GM12872 (cell line): ENCODE data around the gene RPS6KA1.

Experiments used
- TF ChIP-seq, protein P1 (sequence below): IDR thresholded peaks from 3 replicates; pipeline ENCODE4 v1.5.1; 2011; ENCODE audit warnings: low read depth, mild to moderate bottlenecking, low read length, moderate library complexity; ENCODE audit not compliant: insufficient read depth

Gene RPS6KA1

DNA sequence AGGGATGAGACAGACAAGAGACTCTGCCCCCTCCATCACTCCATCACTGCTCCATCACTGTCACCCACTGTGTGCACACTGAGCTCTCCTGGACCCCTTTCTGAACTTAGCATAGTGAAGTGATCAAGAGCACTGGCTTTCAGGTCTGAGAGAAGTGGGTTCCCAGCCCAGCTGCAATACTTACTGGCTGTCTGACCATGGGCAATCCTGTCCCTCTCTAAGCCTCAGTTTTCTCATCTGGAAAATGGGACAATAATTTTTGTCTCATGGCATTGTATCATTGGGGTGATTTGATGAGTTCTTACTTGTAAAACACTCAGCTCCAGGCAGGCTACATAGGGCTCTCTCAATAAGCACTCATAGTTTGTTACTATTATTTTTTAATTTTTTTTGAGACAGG lies 7.5 kb upstream of the RPS6KA1 start:
- TF ChIP-seq, protein P1, sequence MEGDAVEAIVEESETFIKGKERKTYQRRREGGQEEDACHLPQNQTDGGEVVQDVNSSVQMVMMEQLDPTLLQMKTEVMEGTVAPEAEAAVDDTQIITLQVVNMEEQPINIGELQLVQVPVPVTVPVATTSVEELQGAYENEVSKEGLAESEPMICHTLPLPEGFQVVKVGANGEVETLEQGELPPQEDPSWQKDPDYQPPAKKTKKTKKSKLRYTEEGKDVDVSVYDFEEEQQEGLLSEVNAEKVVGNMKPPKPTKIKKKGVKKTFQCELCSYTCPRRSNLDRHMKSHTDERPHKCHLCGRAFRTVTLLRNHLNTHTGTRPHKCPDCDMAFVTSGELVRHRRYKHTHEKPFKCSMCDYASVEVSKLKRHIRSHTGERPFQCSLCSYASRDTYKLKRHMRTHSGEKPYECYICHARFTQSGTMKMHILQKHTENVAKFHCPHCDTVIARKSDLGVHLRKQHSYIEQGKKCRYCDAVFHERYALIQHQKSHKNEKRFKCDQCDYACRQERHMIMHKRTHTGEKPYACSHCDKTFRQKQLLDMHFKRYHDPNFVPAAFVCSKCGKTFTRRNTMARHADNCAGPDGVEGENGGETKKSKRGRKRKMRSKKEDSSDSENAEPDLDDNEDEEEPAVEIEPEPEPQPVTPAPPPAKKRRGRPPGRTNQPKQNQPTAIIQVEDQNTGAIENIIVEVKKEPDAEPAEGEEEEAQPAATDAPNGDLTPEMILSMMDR = no peak

DNA sequence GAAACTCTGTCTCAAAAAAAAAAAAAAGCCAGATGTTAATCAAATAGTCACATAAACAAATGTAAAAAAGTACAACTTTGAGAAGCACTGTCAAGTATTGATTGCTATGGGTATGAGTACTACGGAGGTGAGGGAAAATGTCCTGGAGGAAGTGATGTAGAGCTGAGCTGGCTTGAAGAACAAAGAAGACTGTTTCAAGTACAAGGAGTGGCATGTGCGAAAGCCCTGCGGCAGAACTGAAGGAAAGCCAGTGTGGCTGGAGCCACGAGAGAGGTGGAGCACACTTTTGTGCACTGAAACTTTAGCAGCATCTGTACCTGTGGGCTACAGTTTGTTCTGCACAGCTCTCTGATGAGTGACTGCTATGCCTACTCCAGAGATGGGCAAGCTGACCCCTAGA lies 5.4 kb upstream of the RPS6KA1 start:
- TF ChIP-seq, protein P1 = no peak

DNA sequence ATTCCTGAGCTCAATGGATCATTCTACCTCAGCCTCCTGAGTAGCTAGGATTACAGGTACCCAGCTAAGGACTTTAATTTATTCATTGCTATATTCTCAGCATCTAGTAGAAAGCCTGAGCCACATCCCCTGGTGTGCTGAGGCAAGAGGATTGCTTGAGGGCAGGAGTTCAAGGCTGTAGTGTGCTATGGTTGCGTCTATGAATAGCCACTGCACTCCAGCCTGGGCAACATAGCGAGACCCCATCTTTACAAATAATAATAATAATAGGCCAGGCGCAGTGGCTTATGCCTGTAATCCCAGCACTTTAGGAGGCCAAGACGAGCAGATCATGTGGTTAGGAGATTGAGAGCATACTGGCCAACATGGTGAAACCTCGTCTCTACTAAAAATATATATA lies 3.3 kb upstream of the RPS6KA1 start:
- TF ChIP-seq, protein P1 = no peak

DNA sequence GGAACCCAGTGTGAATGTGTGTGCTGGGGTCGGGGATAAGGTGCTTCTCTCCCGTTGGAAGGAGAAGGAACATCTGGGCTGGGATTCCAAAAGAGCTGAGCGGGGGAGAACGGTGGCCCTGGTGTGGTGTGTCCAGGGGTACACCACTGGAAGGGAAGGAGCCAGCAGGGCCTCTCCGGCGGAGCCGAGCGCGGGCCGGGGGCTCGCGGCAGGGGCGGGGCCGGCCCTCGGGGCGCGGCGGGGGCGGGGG lies 231 bp upstream of the RPS6KA1 start:
- TF ChIP-seq, protein P1 = no peak

DNA sequence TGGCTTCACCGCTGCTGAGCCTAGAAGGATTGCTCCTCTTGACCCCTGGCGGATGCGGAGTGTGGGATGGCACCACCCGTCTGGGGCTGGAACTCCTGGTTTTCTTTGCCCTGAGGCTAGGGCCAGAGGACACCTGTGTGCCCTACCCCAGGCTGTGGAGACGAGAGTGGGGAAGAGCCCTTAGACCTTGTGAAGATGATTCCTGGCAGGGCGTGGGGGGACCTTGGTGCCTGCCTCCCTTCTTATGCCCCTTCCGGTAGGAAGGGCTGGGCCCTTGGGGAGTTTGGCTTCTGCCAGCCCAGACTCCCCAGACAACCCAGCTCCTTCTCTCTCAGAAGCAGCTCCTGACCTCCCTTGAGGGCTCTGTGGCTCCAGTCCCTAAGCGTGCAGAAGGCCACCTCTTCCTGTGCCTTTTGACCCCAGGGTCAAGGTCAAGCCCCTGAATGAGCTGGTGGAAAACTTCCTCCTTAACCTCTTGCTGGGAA lies 891 bp downstream of the RPS6KA1 start:
- TF ChIP-seq, protein P1 = no peak

DNA sequence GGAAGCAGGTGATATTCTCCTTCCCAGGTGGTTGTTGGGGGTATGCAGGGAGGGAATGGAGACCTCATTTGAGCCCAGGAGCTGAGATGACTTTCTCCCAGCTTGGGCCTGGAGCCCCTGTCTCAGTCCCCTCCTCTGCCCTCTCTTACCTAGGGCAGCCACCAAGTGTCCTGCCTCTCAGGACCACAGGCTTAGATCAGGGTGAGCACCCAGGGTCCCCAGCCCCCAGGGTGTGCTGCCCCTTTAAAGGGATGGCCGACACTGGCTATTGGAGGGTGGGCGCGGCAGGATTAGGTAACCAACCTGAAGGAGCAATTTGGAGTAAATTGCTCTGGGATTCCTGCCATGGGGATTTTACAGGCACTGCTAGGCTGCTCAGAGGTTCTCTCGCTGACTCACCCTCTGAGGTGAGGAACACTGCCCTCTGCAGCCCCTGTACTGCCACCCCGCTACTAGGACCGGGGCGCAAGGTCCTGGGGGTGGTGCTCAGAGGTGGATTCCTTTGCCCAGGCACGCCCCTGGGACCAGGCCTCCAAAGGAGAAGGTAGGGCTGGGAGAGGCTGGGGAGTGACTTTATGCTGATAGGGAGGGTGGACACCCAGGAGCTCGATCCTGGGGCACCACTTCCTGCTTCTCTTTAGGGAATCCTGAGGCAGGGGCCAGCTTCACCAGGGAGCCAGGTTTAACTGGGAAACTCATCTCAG lies 1.5 kb downstream of the RPS6KA1 start:
- TF ChIP-seq, protein P1 = peak; percentile 48

DNA sequence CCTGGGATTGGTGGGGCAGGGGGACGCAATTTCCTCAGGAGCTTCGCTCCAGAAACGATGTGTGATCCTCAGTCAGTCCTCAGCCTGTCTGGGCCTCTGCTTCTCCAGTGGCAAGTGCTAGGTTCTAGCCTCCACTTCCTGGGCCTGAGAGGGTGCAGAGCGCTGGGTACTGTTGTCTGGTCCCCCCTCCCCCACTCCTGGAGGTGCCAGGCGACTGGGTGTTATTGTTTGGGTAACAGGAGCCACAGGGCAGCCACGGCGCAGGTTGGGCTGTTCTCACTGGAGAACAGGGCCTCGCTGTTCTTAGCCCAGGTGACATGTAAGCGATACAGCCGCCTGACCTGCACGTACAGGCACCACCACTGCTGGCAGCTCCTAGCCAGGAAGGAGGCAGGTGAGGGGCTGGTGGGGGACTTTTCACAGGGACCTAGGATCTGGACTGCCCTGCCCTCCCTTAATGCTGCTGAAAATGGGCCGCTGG lies 2.1 kb downstream of the RPS6KA1 start:
- TF ChIP-seq, protein P1 = no peak

DNA sequence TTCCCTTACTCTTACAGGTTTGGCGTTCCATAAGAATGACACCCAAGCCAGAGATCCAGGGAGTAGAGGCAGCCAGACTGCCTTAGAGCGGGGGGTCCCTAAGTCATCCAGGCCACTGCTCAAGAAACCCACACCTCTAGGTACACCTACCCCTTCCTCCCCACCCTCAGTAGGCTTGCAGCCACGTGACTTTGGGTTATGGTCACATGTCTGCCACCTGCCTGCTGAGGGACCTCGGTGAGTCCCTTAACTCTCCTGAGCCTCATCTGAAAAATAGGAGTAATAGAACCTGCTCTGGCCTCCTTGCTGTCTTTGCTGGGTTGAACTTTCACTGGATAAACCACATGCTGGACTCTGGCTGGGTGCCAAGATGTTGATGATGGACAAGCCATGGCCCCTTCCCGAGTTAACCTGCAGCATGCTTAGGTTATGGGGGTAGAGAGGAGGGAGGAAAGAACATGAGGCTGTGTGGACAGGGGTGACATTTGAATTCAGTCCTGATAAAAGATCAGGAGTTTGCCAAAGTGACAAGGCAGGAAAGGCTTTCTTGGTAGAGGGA lies 4.5 kb downstream of the RPS6KA1 start:
- TF ChIP-seq, protein P1 = no peak
